ENCODE results near the gene GEMIN8.

GRCh38 chrX:14029425-14030173 is at the start of gene GEMIN8:
- TF ChIP-seq CTCF (IDR thresholded peaks at IDR 0.05): no peak
- no peak for TF ChIP-seq EZH2 (IDR thresholded peaks at IDR 0.05; ENCODE audit: borderline replicate concordance, insufficient read depth, low read depth, low read length, poor library complexity, severe bottlenecking)
